Sigmoid colon (tissue), 7 donors: ENCODE data around the gene GLG1. TPM values are rescaled to one million over a fixed set of nuclear protein-coding genes. Genes with fewer than 3 reads are reported as not detected.

Source experiments
- DNase-seq: peaks from one replicate; pipeline ENCODE4 v3.0.0-alpha.2; 2019
- H3K27ac ChIP-seq, 4 donors: fragments of 200-600 bp; sonication (generic); one replicate each; pipeline ENCODE4 v1.5.1; 2016 to 2019; ENCODE audit warnings: mild to moderate bottlenecking in 1 of 4
- H3K27me3 ChIP-seq, 3 donors: fragments of 200-600 bp; sonication (generic); one replicate each; pipeline ENCODE4 v1.5.1; 2019; ENCODE audit warnings: mild to moderate bottlenecking in 1 of 3
- H3K36me3 ChIP-seq, 4 donors: fragments of 200-600 bp; sonication (generic); one replicate each; pipeline ENCODE4 v1.5.1; 2016 to 2019
- H3K4me1 ChIP-seq, 4 donors: fragments of 200-600 bp; sonication (generic); one replicate each; pipeline ENCODE4 v1.5.1; 2017 to 2019
- H3K4me3 ChIP-seq, 4 donors: fragments of 200-600 bp; sonication (generic); one replicate each; pipeline ENCODE4 v1.5.1; 2017 to 2019; ENCODE audit warnings: mild to moderate bottlenecking in 2 of 4, moderate library complexity in 1 of 4
- H3K9me3 ChIP-seq, 4 donors: fragments of 200-600 bp in 3 of 4; sonication (generic) in 3 of 4; one replicate each; pipeline versions ENCODE4 v1.5.1 to v1.6.1; 2013 to 2019
- CTCF ChIP-seq, 4 experiments: fragments of 450-650 bp in 3 of 4; fragments of 200-600 bp in 1 of 4; IDR thresholded peaks; one replicate each; pipeline ENCODE4 v1.5.1; 2016 to 2019; ENCODE audit warnings: antibody characterized with exemption in 4 of 4, mild to moderate bottlenecking in 3 of 4, moderate library complexity in 2 of 4
- EP300 ChIP-seq, 4 donors: sonication (generic); formaldehyde crosslinking; IDR thresholded peaks; one replicate each; pipeline ENCODE4 v1.6.1; 2017; ENCODE audit warnings: antibody characterized with exemption in 4 of 4
- POLR2A ChIP-seq, 2 donors: fragments of 450-650 bp; IDR thresholded peaks; one replicate each; pipeline ENCODE4 v1.6.1; 2016; ENCODE audit warnings: antibody characterized with exemption in 2 of 2, mild to moderate bottlenecking in 2 of 2, moderate library complexity in 2 of 2
- POLR2AphosphoS5 ChIP-seq, 4 donors: sonication (generic); formaldehyde crosslinking; IDR thresholded peaks; one replicate each; pipeline ENCODE4 v1.6.1; 2017; ENCODE audit warnings: antibody characterized with exemption in 4 of 4
- WGBS, 2 donors: extraction: QIAGEN DNeasy Blood & Tissue Kit; methylation state at CpG; one replicate each; pipeline ENCODE4 v1.1.7; 2013; 5-methylcytosine and 5-hydroxymethylcytosine counted together
- intact Hi-C: fragments of 100-400 bp; cut with DNase I; formaldehyde crosslinking; loops from one replicate; pipeline ENCODE4 v1.15.1; 2023
- polyA plus RNA-seq, 3 donors: library from polyadenylated mRNA; stranded (reverse); fragments of 200-250 nt; gene quantifications; one replicate each; pipeline ENCODE4 v1.2.3, GENCODE V29; 2013
- total RNA-seq, 4 donors: library from RNA; depleted of rRNA; stranded (reverse); fragments of >200 nt; gene quantifications; one replicate each; pipeline ENCODE4 v1.1.0, GENCODE V29; 2016
- donor health status: healthy with polysubstance abuse.
- donor health status: Bipolar disorder and iron deficiency.
- donor health status: healthy.

GLG1 gene
- total and polyA plus RNA-seq, 7 donors, result 4.2 to 138 (median 78.7) TPM

- Histone ChIP-seq H3K4me1 (peaks cover 0 to 36% (median 33%) of the 10 kb centered on the region in 4 donors), H3K27ac (peak overlapping the region in 1 of 4 donors; percentile 15)
- 65 to 68% methylated on average over 4 of the region's 4 CpGs for WGBS, 2 donors
These were observed 3.1 kb downstream of the GLG1 start for GRCh38 chr16:74603848-74604247.

GRCh38 chr16:74601126-74601871 is 5.6 kb downstream of the GLG1 start:
- Histone ChIP-seq H3K27ac (no peak overlapping the region), H3K9me3 (no peaks in the 10 kb centered on the region), H3K4me3 (no peak overlapping the region), H3K4me1 (peaks cover 0 to 27% (median 26%) of the 10 kb centered on the region in 4 donors), H3K27me3 (no peaks in the 10 kb centered on the region), H3K36me3 (no peaks in the 10 kb centered on the region)
- intact Hi-C loops, result loop anchor here (10.0 kb wide), 1 partner anchor 514 kb away; the partner anchor contains the start of gene LDHD
- DNase-seq, result no peak
- 23 to 32% methylated on average over 9 of the region's 9 CpGs for WGBS, 2 donors
- TF ChIP-seq CTCF (IDR thresholded peaks at IDR 0.05), result no peak
- no peak for TF ChIP-seq POLR2A (IDR thresholded peaks at IDR 0.05)
- TF ChIP-seq EP300 (IDR thresholded peaks at IDR 0.05), result no peak
- TF ChIP-seq POLR2AphosphoS5 (IDR thresholded peaks at IDR 0.05), result no peak

More at GRCh38 chr16:74603848-74604247, 3.1 kb downstream of the GLG1 start:
- Histone ChIP-seq H3K27me3 (no peaks in the 10 kb centered on the region), H3K4me3 (no peak overlapping the region), H3K9me3 (no peaks in the 10 kb centered on the region), H3K36me3 (no peaks in the 10 kb centered on the region)
- TF ChIP-seq CTCF (IDR thresholded peaks at IDR 0.05), result no peak
- intact Hi-C loops, result loop anchor here (10.0 kb wide), 1 partner anchor 511 kb away; the partner anchor contains the start of gene LDHD
- peak; percentile 27 for DNase-seq

GRCh38 chr16:74596586-74596985 is 10.3 kb downstream of the GLG1 start:
- TF ChIP-seq CTCF (IDR thresholded peaks at IDR 0.05) (no peak), EP300 (IDR thresholded peaks at IDR 0.05) (no peak), POLR2A (IDR thresholded peaks at IDR 0.05) (no peak), POLR2AphosphoS5 (IDR thresholded peaks at IDR 0.05) (no peak)
- 90 to 94% methylated on average over 2 of the region's 2 CpGs for WGBS, 2 donors
- Histone ChIP-seq H3K4me1 (peaks cover 0 to 32% (median 29%) of the 10 kb centered on the region in 4 donors), H3K27me3 (no peaks in the 10 kb centered on the region), H3K36me3 (no peaks in the 10 kb centered on the region), H3K27ac (no peak overlapping the region), H3K9me3 (no peaks in the 10 kb centered on the region), H3K4me3 (no peak overlapping the region)
- no peak for DNase-seq
- intact Hi-C loops, result no loop called here

- Histone ChIP-seq H3K4me1 (peaks cover 0 to 41% (median 35%) of the 10 kb centered on the region in 4 donors), H3K9me3 (no peaks in the 10 kb centered on the region), H3K4me3 (no peak overlapping the region), H3K36me3 (no peaks in the 10 kb centered on the region), H3K27me3 (no peaks in the 10 kb centered on the region), H3K27ac (no peak overlapping the region)
- WGBS, 2 donors, result 97% methylated on average over 3 of the region's 3 CpGs
- TF ChIP-seq POLR2AphosphoS5 (IDR thresholded peaks at IDR 0.05) (no peak), POLR2A (IDR thresholded peaks at IDR 0.05) (no peak), CTCF (IDR thresholded peaks at IDR 0.05) (no peak), EP300 (IDR thresholded peaks at IDR 0.05) (no peak)
- intact Hi-C loops, result no loop called here
- DNase-seq, result no peak
These were observed 14.1 kb downstream of the GLG1 start for GRCh38 chr16:74592847-74593246.
